HG02642 (cell line): ENCODE measurements around the gene FAM9C.
"Not testable (repeated sequence)": the region's sequence is repeated elsewhere in the genome, so short reads cannot be mapped to it uniquely, and the experiment has no call there.

ENCODE experiments used
- ATAC-seq: cut with Tn5 transposase; IDR thresholded peaks from one replicate; pipeline ENCODE4 v1.9.1; 2021; ENCODE audit warnings: mild to moderate bottlenecking; ENCODE audit not compliant: unreplicated experiment, poor library complexity

The FAM9C gene

GRCh38 chrX:13077168-13077567 is 32.7 kb upstream of the FAM9C start:
- no peak for ATAC-seq

GRCh38 chrX:13076176-13076961 is 31.9 kb upstream of the FAM9C start:
- ATAC-seq: peak; percentile 49

GRCh38 chrX:13074297-13075262 is 30.2 kb upstream of the FAM9C start:
- ATAC-seq: peak; percentile 82

GRCh38 chrX:13069771-13070416 is 25.5 kb upstream of the FAM9C start:
- no peak for ATAC-seq

- ATAC-seq: no peak
Measured at GRCh38 chrX:13068651-13069050, 24.2 kb upstream of the FAM9C start.

- no peak for ATAC-seq
Measured at GRCh38 chrX:13067773-13068172, 23.4 kb upstream of the FAM9C start.

GRCh38 chrX:13066391-13066790 is 22.0 kb upstream of the FAM9C start:
- ATAC-seq: no peak

GRCh38 chrX:13064599-13065143 is 20.3 kb upstream of the FAM9C start:
- ATAC-seq: no peak

- not testable (repeated sequence) for ATAC-seq
Measured at GRCh38 chrX:13063124-13063523, 18.7 kb upstream of the FAM9C start.

GRCh38 chrX:13062331-13062730 is 17.9 kb upstream of the FAM9C start:
- ATAC-seq: not testable (repeated sequence)

GRCh38 chrX:13061215-13061708 is 16.8 kb upstream of the FAM9C start:
- ATAC-seq: not testable (repeated sequence)

- ATAC-seq: no peak
Measured at GRCh38 chrX:13059637-13060499, 15.4 kb upstream of the FAM9C start.

GRCh38 chrX:13055486-13055885 is 11.1 kb upstream of the FAM9C start:
- ATAC-seq: no peak

- ATAC-seq: no peak
Measured at GRCh38 chrX:13053171-13053570, 8.8 kb upstream of the FAM9C start.

GRCh38 chrX:13051529-13052172 is 7.2 kb upstream of the FAM9C start:
- peak; percentile 64 for ATAC-seq

GRCh38 chrX:13051167-13051528 is 6.7 kb upstream of the FAM9C start:
- no peak for ATAC-seq

GRCh38 chrX:13050151-13050550 is 5.7 kb upstream of the FAM9C start:
- ATAC-seq: no peak

GRCh38 chrX:13048280-13048679 is 3.9 kb upstream of the FAM9C start:
- no peak for ATAC-seq

GRCh38 chrX:13047759-13048158 is 3.3 kb upstream of the FAM9C start:
- ATAC-seq: no peak
